Right lobe of liver (tissue), 6 donors: Measurements from ENCODE around the gene LY6G6D. TPM values are rescaled to one million over a fixed set of nuclear protein-coding genes. Genes with fewer than 3 reads are reported as not detected.

ENCODE experiments used
- ATAC-seq, 4 donors: fragments of 200-7000 bp; cut with Tn5 transposase; one replicate each; pipeline ENCODE4 v1.9.1; 2020; ENCODE audit warnings: mild to moderate bottlenecking in 4 of 4, moderate library complexity in 4 of 4
- DNase-seq, 3 donors: peaks; one replicate each; pipeline ENCODE4 v3.0.0-alpha.2; 2020
- H3K27ac ChIP-seq, 3 donors: fragments of 200-600 bp; one replicate each; pipeline ENCODE4 v1.8.0; 2022
- H3K27me3 ChIP-seq, 2 donors: fragments of 200-600 bp; one replicate each; pipeline ENCODE4 v1.8.0; 2022
- H3K36me3 ChIP-seq, 4 donors: fragments of 200-600 bp; sonication (generic) in 1 of 4; one replicate each; pipeline versions ENCODE4 v1.5.1 to v1.8.0; 2017 to 2022; ENCODE audit warnings: control low read depth in 1 of 4
- H3K4me1 ChIP-seq, 4 donors: fragments of 200-600 bp; sonication (generic) in 1 of 4; one replicate each; pipeline versions ENCODE4 v1.5.1 to v1.8.0; 2017 to 2022; ENCODE audit warnings: control low read depth in 1 of 4
- H3K4me3 ChIP-seq, 3 donors: fragments of 200-600 bp; one replicate each; pipeline ENCODE4 v1.8.0; 2022
- H3K9me3 ChIP-seq, 4 donors: fragments of 200-600 bp; sonication (generic) in 1 of 4; one replicate each; pipeline versions ENCODE4 v1.5.1 to v1.8.0; 2017 to 2022; ENCODE audit warnings: control low read depth in 1 of 4
- CTCF ChIP-seq, 4 donors: fragments of 200-600 bp in 3 of 4; fragments of 450-650 bp in 1 of 4; IDR thresholded peaks; one replicate each; pipeline versions ENCODE4 v1.5.1 to v1.8.0; 2016 to 2022; ENCODE audit warnings: antibody characterized with exemption in 4 of 4, mild to moderate bottlenecking in 2 of 4
- POLR2A ChIP-seq: fragments of 450-650 bp; IDR thresholded peaks from one replicate; pipeline ENCODE4 v1.6.1; 2017; ENCODE audit warnings: antibody characterized with exemption, mild to moderate bottlenecking
- WGBS: methylation state at CpG from one replicate; pipeline ENCODE4 v1.1.6; 2018; ENCODE audit warnings: low coverage, low lambda C conversion rate; ENCODE audit not compliant: insufficient coverage; ENCODE audit errors: missing lambda C conversion rate; 5-methylcytosine and 5-hydroxymethylcytosine counted together
- intact Hi-C, 2 donors: fragments of 100-400 bp; cut with DNase I; formaldehyde crosslinking; loops; one replicate each; pipeline versions ENCODE4 v1.11.2 to v1.14.1; 2022
- total RNA-seq, 6 experiments: library from RNA; depleted of rRNA in 2 of 6; stranded (reverse); fragments of >200 nt in 2 of 6; fragmentation: NEBNext Ultra II Directional in 3 of 6; extraction: Animal tissue kit (Norgen Biotek cat#: 25700) in 3 of 6; gene quantifications; one replicate each; pipeline versions ENCODE4 v1.1.0 to v1.2.4, GENCODE V29; 2016 to 2023
- donor health status: DM: no; HTN: yes; CAD: no.
- donor health status: DM: no; HTN: no; CAD: no.
- donor health status: DM: no; HTN: no; CAD: no.
- donor health status: DM: no; HTN: yes; CAD: no.
- donor health status: DM: no; HTN: yes; CAD: no.

The LY6G6D gene
- total RNA-seq, 6 experiments from 2014 or later, result not detected

GRCh38 chr6:31687860-31688693, 27.1 kb upstream of the LY6G6D start:
- WGBS, result 93% methylated on average over 6 of the region's 14 CpGs
- H3K27ac ChIP-seq, result no peak overlapping the region
- no peaks in the 10 kb centered on the region for H3K27me3 ChIP-seq
- H3K9me3 ChIP-seq, result no peaks in the 10 kb centered on the region
- peaks cover 0 to 58% (median 21%) of the 10 kb centered on the region in 4 donors for H3K36me3 ChIP-seq
- intact Hi-C loops, result loop anchor here (10.0 kb wide), 1 partner anchor 77 kb away; the partner anchor contains the start of gene SAPCD1 (in 2 of the 2)
- TF ChIP-seq CTCF (IDR thresholded peaks at IDR 0.05) (no peak), POLR2A (no peak)
- ATAC-seq (no peak), DNase-seq (no peak)
- no peak overlapping the region for H3K4me3 ChIP-seq
- H3K4me1 ChIP-seq, result no peaks in the 10 kb centered on the region

- H3K36me3 ChIP-seq, result peaks cover 0 to 72% (median 21%) of the 10 kb centered on the region in 4 donors
- intact Hi-C loops, result loop anchor here (10.0 kb wide), 1 partner anchor 75 kb away; the partner anchor contains the start of gene SAPCD1 (in 2 of the 2)
- no peaks in the 10 kb centered on the region for H3K27me3 ChIP-seq
- no peaks in the 10 kb centered on the region for H3K4me1 ChIP-seq
- TF ChIP-seq CTCF (IDR thresholded peaks at IDR 0.05), result peak in 3 of 4 donors; percentile 5 to 29 (median 29)
- no peak for TF ChIP-seq POLR2A
- no peak for ATAC-seq
- 70% methylated on average over 5 of the region's 11 CpGs for WGBS
- no peak overlapping the region for H3K4me3 ChIP-seq
- DNase-seq, result no peak
- H3K9me3 ChIP-seq, result no peaks in the 10 kb centered on the region
- H3K27ac ChIP-seq, result no peak overlapping the region
These were observed 25.7 kb upstream of the LY6G6D start for GRCh38 chr6:31689249-31690110.

- no peak for TF ChIP-seq CTCF (IDR thresholded peaks at IDR 0.05)
- TF ChIP-seq POLR2A, result no peak
- whole genome bisulfite sequencing, result 40% methylated on average over 9 of the region's 10 CpGs
- intact Hi-C loops, result no loop called here
- Histone ChIP-seq H3K36me3 (peaks cover 0 to 81% (median 24%) of the 10 kb centered on the region in 4 donors), H3K27me3 (no peaks in the 10 kb centered on the region), H3K9me3 (no peaks in the 10 kb centered on the region), H3K4me1 (no peaks in the 10 kb centered on the region), H3K4me3 (no peak overlapping the region), H3K27ac (no peak overlapping the region)
- peak in 2 of 4 donors; percentile 20 to 84 for ATAC-seq
- DNase-seq, result no peak
These were observed 24.7 kb upstream of the LY6G6D start for GRCh38 chr6:31690231-31691077.

- H3K27ac ChIP-seq, result no peak overlapping the region
- peaks cover 0 to 87% (median 25%) of the 10 kb centered on the region in 4 donors for H3K36me3 ChIP-seq
- ATAC-seq, result no peak
- H3K9me3 ChIP-seq, result no peaks in the 10 kb centered on the region
- TF ChIP-seq CTCF (IDR thresholded peaks at IDR 0.05), result no peak
- 93% methylated on average over 6 of the region's 6 CpGs for WGBS
- DNase-seq, result no peak
- intact Hi-C loops, result no loop called here
- no peaks in the 10 kb centered on the region for H3K4me1 ChIP-seq
- no peaks in the 10 kb centered on the region for H3K27me3 ChIP-seq
- H3K4me3 ChIP-seq, result no peak overlapping the region
These were observed 24.1 kb upstream of the LY6G6D start for GRCh38 chr6:31691078-31691463.
